ENCODE results near the gene RNASE9. TPM values are rescaled to one million over a fixed set of nuclear protein-coding genes. Genes with fewer than 3 reads are reported as not detected.

Gene RNASE9
- total and polyA plus RNA-seq, 7 donors, result not detected

DNA sequence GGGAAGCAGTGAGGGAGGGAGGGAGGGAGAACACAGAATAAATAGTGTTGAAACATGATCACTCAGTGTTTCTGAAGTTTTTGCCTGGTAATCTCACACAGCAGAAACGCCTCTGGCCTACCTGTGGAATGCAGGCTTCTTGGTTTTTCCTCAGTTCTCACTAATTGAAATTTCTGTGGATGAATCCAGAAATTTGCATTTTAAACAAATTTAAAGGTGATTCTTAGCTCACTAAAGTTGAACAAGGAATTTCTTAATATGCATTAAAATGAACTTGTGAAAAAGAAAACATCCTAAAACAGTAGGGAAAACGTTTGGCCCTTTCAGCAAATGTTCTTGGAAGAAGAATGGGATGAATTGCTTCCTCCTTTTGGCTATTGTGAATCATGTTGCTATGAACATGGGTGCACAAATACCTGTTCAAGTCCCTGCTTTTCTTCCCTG lies 1.4 kb downstream of the RNASE9 start:
- no peaks in the 10 kb centered on the region for H3K4me1 ChIP-seq
- no peak for DNase-seq
- TF ChIP-seq, protein P1, sequence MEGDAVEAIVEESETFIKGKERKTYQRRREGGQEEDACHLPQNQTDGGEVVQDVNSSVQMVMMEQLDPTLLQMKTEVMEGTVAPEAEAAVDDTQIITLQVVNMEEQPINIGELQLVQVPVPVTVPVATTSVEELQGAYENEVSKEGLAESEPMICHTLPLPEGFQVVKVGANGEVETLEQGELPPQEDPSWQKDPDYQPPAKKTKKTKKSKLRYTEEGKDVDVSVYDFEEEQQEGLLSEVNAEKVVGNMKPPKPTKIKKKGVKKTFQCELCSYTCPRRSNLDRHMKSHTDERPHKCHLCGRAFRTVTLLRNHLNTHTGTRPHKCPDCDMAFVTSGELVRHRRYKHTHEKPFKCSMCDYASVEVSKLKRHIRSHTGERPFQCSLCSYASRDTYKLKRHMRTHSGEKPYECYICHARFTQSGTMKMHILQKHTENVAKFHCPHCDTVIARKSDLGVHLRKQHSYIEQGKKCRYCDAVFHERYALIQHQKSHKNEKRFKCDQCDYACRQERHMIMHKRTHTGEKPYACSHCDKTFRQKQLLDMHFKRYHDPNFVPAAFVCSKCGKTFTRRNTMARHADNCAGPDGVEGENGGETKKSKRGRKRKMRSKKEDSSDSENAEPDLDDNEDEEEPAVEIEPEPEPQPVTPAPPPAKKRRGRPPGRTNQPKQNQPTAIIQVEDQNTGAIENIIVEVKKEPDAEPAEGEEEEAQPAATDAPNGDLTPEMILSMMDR (IDR thresholded peaks at IDR 0.05), result no peak
- H3K4me3 ChIP-seq, result no peak overlapping the region
- H3K9me3 ChIP-seq, result no peaks in the 10 kb centered on the region
- H3K36me3 ChIP-seq, result no peaks in the 10 kb centered on the region
- no peak overlapping the region for H3K27ac ChIP-seq
- WGBS, 2 donors, result 46 to 64% methylated on average over 2 of the region's 2 CpGs
- intact Hi-C loops (cut with DNase I), result no loop called here
- H3K27me3 ChIP-seq, result no peaks in the 10 kb centered on the region

GRCh38 chr14:20557212-20557542 lies 3.7 kb downstream of the RNASE9 start:
- Histone ChIP-seq H3K9me3 (no peaks in the 10 kb centered on the region), H3K27ac (no peak overlapping the region), H3K36me3 (no peaks in the 10 kb centered on the region), H3K4me1 (no peaks in the 10 kb centered on the region), H3K4me3 (no peak overlapping the region), H3K27me3 (no peaks in the 10 kb centered on the region)
- no peak for DNase-seq
- no peak for TF ChIP-seq EP300 (IDR thresholded peaks at IDR 0.05)
- no peak for TF ChIP-seq POLR2A (IDR thresholded peaks at IDR 0.05)
- TF ChIP-seq POLR2AphosphoS5 (IDR thresholded peaks at IDR 0.05), result no peak
- TF ChIP-seq, protein P1 (IDR thresholded peaks at IDR 0.05), result no peak
- intact Hi-C loops (cut with DNase I), result no loop called here
- WGBS, 2 donors, result 66 to 78% methylated on average over 2 of the region's 2 CpGs

DNA sequence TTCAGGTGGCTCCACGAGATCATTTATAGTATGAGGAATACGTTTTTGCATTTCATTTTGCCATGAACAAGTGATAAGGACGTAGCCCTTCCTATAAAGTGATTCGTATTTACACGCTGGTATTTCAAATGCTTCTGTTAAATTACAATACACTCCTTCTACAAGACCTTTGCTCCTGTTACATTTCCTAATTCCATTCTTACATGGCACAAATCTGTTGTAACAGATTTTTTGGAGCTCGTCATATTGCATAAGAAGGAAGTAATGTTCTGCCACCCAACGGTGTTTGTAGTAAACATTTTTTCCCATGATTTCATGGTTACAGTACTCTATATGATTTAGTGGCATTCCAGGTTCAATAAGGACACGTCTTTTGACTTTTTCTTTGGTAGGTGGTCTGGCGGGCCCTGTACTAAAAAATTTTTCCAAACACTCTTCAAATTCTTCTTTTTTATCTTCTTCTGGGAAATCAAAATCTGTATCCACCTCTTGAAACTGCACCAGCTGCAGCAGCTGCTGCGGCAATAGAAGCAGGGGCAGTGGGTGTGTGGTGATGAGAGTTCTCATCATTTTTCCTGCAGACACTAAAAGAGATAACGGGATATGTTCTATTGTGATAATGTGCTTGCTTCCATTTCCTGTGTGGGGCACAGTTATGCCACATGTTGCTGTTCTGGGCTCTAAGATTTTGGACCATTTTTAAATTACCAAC lies 4.2 kb downstream of the RNASE9 start:
- H3K36me3 ChIP-seq, result no peaks in the 10 kb centered on the region
- no peaks in the 10 kb centered on the region for H3K9me3 ChIP-seq
- H3K27me3 ChIP-seq, result no peaks in the 10 kb centered on the region
- no peak for DNase-seq
- no peaks in the 10 kb centered on the region for H3K4me1 ChIP-seq
- WGBS, 2 donors, result 63 to 78% methylated on average over 11 of the region's 11 CpGs
- TF ChIP-seq, protein P1 (IDR thresholded peaks at IDR 0.05), result no peak
- no peak for TF ChIP-seq EP300 (IDR thresholded peaks at IDR 0.05)
- no peak for TF ChIP-seq POLR2AphosphoS5 (IDR thresholded peaks at IDR 0.05)
- TF ChIP-seq POLR2A (IDR thresholded peaks at IDR 0.05), result no peak
- intact Hi-C loops (cut with DNase I), result no loop called here
- H3K4me3 ChIP-seq, result no peak overlapping the region
- H3K27ac ChIP-seq, result no peak overlapping the region

DNA sequence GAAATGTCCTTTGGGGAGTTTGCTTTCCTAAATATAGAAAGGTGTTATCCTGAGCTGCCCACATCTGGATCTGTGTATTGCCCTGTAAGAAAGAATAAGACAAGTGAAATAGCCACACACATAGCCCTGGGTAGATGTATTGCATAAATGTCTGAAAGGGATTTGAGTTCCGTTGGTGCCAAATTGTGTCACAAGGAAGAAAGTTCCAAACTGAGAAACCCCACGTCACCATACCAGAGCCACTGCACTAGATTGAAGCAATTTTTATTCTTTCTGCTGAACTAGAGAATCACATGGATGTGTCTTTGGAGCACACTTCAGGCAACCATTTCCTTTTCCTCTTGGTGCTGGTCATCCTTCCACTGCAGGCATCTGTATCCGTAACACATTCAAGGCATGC lies 5.0 kb downstream of the RNASE9 start:
- Histone ChIP-seq H3K27ac (no peak overlapping the region), H3K4me3 (no peak overlapping the region), H3K27me3 (no peaks in the 10 kb centered on the region), H3K9me3 (no peaks in the 10 kb centered on the region), H3K4me1 (no peaks in the 10 kb centered on the region), H3K36me3 (no peaks in the 10 kb centered on the region)
- intact Hi-C loops (cut with DNase I), result no loop called here
- TF ChIP-seq, protein P1 (IDR thresholded peaks at IDR 0.05), result no peak
- no peak for TF ChIP-seq POLR2AphosphoS5 (IDR thresholded peaks at IDR 0.05)
- TF ChIP-seq EP300 (IDR thresholded peaks at IDR 0.05), result no peak
- TF ChIP-seq POLR2A (IDR thresholded peaks at IDR 0.05), result no peak
- no peak for DNase-seq
- WGBS, 2 donors, result 92% methylated on average over 3 of the region's 3 CpGs

GRCh38 chr14:20553024-20553423 lies 7.8 kb downstream of the RNASE9 start:
- Histone ChIP-seq H3K4me3 (no peak overlapping the region), H3K9me3 (no peaks in the 10 kb centered on the region), H3K27ac (no peak overlapping the region), H3K27me3 (no peaks in the 10 kb centered on the region), H3K4me1 (no peaks in the 10 kb centered on the region), H3K36me3 (no peaks in the 10 kb centered on the region)
- intact Hi-C loops (cut with DNase I), result no loop called here
- no peak for TF ChIP-seq POLR2AphosphoS5 (IDR thresholded peaks at IDR 0.05)
- TF ChIP-seq, protein P1 (IDR thresholded peaks at IDR 0.05), result no peak
- no peak for TF ChIP-seq POLR2A (IDR thresholded peaks at IDR 0.05)
- TF ChIP-seq EP300 (IDR thresholded peaks at IDR 0.05), result no peak
- no peak for DNase-seq
